Sigmoid colon (tissue), 7 donors: Measurements from ENCODE around the gene BMP10. TPM values are rescaled to one million over a fixed set of nuclear protein-coding genes. Genes with fewer than 3 reads are reported as not detected.

Experiments
- DNase-seq: peaks from one replicate; pipeline ENCODE4 v3.0.0-alpha.2; 2019
- H3K27ac ChIP-seq, 4 donors: fragments of 200-600 bp; sonication (generic); one replicate each; pipeline ENCODE4 v1.5.1; 2016 to 2019; ENCODE audit warnings: mild to moderate bottlenecking in 1 of 4
- H3K27me3 ChIP-seq, 3 donors: fragments of 200-600 bp; sonication (generic); one replicate each; pipeline ENCODE4 v1.5.1; 2019; ENCODE audit warnings: mild to moderate bottlenecking in 1 of 3
- H3K36me3 ChIP-seq, 4 donors: fragments of 200-600 bp; sonication (generic); one replicate each; pipeline ENCODE4 v1.5.1; 2016 to 2019
- H3K4me1 ChIP-seq, 4 donors: fragments of 200-600 bp; sonication (generic); one replicate each; pipeline ENCODE4 v1.5.1; 2017 to 2019
- H3K4me3 ChIP-seq, 4 donors: fragments of 200-600 bp; sonication (generic); one replicate each; pipeline ENCODE4 v1.5.1; 2017 to 2019; ENCODE audit warnings: mild to moderate bottlenecking in 2 of 4, moderate library complexity in 1 of 4
- H3K9me3 ChIP-seq, 4 donors: fragments of 200-600 bp in 3 of 4; sonication (generic) in 3 of 4; one replicate each; pipeline versions ENCODE4 v1.5.1 to v1.6.1; 2013 to 2019
- CTCF ChIP-seq, 4 experiments: fragments of 450-650 bp in 3 of 4; fragments of 200-600 bp in 1 of 4; IDR thresholded peaks; one replicate each; pipeline ENCODE4 v1.5.1; 2016 to 2019; ENCODE audit warnings: antibody characterized with exemption in 4 of 4, mild to moderate bottlenecking in 3 of 4, moderate library complexity in 2 of 4
- EP300 ChIP-seq, 4 donors: sonication (generic); formaldehyde crosslinking; IDR thresholded peaks; one replicate each; pipeline ENCODE4 v1.6.1; 2017; ENCODE audit warnings: antibody characterized with exemption in 4 of 4
- POLR2A ChIP-seq, 2 donors: fragments of 450-650 bp; IDR thresholded peaks; one replicate each; pipeline ENCODE4 v1.6.1; 2016; ENCODE audit warnings: antibody characterized with exemption in 2 of 2, mild to moderate bottlenecking in 2 of 2, moderate library complexity in 2 of 2
- POLR2AphosphoS5 ChIP-seq, 4 donors: sonication (generic); formaldehyde crosslinking; IDR thresholded peaks; one replicate each; pipeline ENCODE4 v1.6.1; 2017; ENCODE audit warnings: antibody characterized with exemption in 4 of 4
- WGBS, 2 donors: extraction: QIAGEN DNeasy Blood & Tissue Kit; methylation state at CpG; one replicate each; pipeline ENCODE4 v1.1.7; 2013; 5-methylcytosine and 5-hydroxymethylcytosine counted together
- intact Hi-C: fragments of 100-400 bp; cut with DNase I; formaldehyde crosslinking; loops from one replicate; pipeline ENCODE4 v1.15.1; 2023
- polyA plus RNA-seq, 3 donors: library from polyadenylated mRNA; stranded (reverse); fragments of 200-250 nt; gene quantifications; one replicate each; pipeline ENCODE4 v1.2.3, GENCODE V29; 2013
- total RNA-seq, 4 donors: library from RNA; depleted of rRNA; stranded (reverse); fragments of >200 nt; gene quantifications; one replicate each; pipeline ENCODE4 v1.1.0, GENCODE V29; 2016
- donor health status: healthy with polysubstance abuse.
- donor health status: Bipolar disorder and iron deficiency.
- donor health status: healthy.

BMP10 gene
- total and polyA plus RNA-seq, 7 donors, result not detected

DNA sequence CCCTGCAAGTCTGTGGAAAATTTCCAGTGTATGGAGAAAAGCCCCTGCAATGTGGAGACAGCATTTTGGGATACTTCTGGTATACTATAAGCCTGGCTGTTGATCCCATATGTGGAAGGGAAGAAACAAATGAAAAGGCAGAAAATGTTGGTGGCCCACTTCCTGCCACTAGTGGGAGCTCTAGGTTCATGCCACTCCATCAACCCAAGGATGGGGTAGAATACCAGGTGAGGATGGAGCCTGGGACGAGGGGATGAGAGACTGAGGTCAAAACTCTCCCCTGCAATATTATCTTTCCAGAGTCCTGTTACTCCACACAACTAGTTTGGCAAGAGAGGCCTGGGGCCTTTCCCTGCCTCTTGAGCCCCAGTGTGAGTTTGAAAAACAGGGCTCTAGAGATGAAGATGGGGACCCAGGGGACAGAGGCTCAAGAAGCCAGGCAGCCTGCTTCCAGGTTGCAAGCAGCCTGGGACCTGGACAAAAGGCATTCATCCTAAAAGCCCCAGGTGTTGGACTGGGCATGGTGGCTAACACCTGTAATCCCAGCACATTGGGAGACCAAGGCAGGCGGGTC lies 31.9 kb downstream of the BMP10 start:
- DNase-seq, result no peak
- Histone ChIP-seq H3K4me1 (no peaks in the 10 kb centered on the region), H3K9me3 (no peaks in the 10 kb centered on the region), H3K36me3 (no peaks in the 10 kb centered on the region), H3K27me3 (no peaks in the 10 kb centered on the region), H3K27ac (no peak overlapping the region), H3K4me3 (no peak overlapping the region)
- TF ChIP-seq CTCF (IDR thresholded peaks at IDR 0.05) (peak in 2 of 4 experiments; percentile 25 to 40), POLR2A (IDR thresholded peaks at IDR 0.05) (no peak), POLR2AphosphoS5 (IDR thresholded peaks at IDR 0.05) (no peak), EP300 (IDR thresholded peaks at IDR 0.05) (no peak)
- intact Hi-C loops, result loop anchor here (5.0 kb wide), 1 partner anchor 87 kb away; no protein-coding TSS in a partner anchor
- WGBS, 2 donors, result 89 to 94% methylated on average over 2 of the region's 2 CpGs

DNA sequence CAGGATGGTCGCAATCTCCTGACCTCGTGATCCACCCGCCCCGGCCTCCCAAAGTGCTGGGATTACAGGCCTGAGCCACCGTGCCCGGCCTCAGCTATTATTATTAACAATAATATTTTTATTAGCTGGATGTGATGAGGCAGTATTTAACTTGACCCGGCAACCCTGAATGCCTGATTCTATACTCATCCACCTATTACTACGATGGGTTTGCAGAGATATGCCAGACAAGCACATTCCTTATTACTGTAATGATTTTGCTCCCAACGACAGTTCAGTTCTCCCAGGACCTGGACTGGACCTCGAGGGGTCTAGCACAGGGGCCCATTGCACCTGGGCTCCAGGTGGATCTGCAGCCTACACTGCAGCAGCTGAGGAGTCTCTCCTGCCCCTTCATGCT lies 32.6 kb downstream of the BMP10 start:
- intact Hi-C loops, result loop anchor here (5.0 kb wide), 1 partner anchor 86 kb away; no protein-coding TSS in a partner anchor
- H3K4me3 ChIP-seq, result no peak overlapping the region
- no peaks in the 10 kb centered on the region for H3K27me3 ChIP-seq
- WGBS, 2 donors, result 91 to 95% methylated on average over 10 of the region's 10 CpGs
- no peak overlapping the region for H3K27ac ChIP-seq
- no peak for DNase-seq
- H3K9me3 ChIP-seq, result no peaks in the 10 kb centered on the region
- H3K4me1 ChIP-seq, result no peaks in the 10 kb centered on the region
- no peak for TF ChIP-seq EP300 (IDR thresholded peaks at IDR 0.05)
- TF ChIP-seq POLR2A (IDR thresholded peaks at IDR 0.05), result no peak
- TF ChIP-seq CTCF (IDR thresholded peaks at IDR 0.05), result no peak
- no peak for TF ChIP-seq POLR2AphosphoS5 (IDR thresholded peaks at IDR 0.05)
- H3K36me3 ChIP-seq, result no peaks in the 10 kb centered on the region

DNA sequence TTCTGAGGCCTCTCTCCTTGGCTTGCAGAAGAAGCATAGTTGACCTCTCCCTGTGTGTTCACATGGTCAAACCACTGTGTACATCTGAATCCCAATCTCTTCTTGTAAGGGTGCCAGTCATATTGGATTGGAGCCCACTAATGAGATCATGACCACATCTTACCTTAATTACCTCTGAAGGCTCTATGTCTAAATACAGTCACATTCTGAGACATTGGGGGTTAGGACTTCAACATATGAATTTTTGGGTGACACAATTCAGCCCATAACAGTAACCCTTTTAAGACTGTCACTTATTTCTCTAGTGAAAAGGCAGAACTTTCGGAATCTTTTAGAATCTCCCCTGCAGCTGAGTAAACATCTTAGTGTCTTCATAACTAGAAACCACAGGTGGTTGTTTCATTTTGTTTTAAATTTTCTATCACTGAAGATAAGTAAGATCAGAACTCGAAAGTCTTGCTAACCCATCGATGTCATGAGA lies 33.3 kb downstream of the BMP10 start:
- Histone ChIP-seq H3K4me3 (no peak overlapping the region), H3K36me3 (no peaks in the 10 kb centered on the region), H3K27ac (no peak overlapping the region), H3K9me3 (no peaks in the 10 kb centered on the region), H3K27me3 (no peaks in the 10 kb centered on the region), H3K4me1 (peaks cover 0 to under 1% (median 0%) of the 10 kb centered on the region in 4 donors)
- 54 to 73% methylated on average over 3 of the region's 3 CpGs for WGBS, 2 donors
- TF ChIP-seq POLR2AphosphoS5 (IDR thresholded peaks at IDR 0.05) (no peak), POLR2A (IDR thresholded peaks at IDR 0.05) (no peak), CTCF (IDR thresholded peaks at IDR 0.05) (no peak), EP300 (IDR thresholded peaks at IDR 0.05) (no peak)
- intact Hi-C loops, result loop anchor here (5.0 kb wide), 1 partner anchor 86 kb away; no protein-coding TSS in a partner anchor
- no peak for DNase-seq

GRCh38 chr2:68837164-68837860 lies 33.9 kb downstream of the BMP10 start:
- Histone ChIP-seq H3K27me3 (no peaks in the 10 kb centered on the region), H3K4me1 (peaks cover 0 to 6% (median 4%) of the 10 kb centered on the region in 4 donors), H3K9me3 (no peaks in the 10 kb centered on the region), H3K4me3 (no peak overlapping the region), H3K36me3 (no peaks in the 10 kb centered on the region), H3K27ac (no peak overlapping the region)
- intact Hi-C loops, result loop anchor here (5.0 kb wide), 1 partner anchor 85 kb away; no protein-coding TSS in a partner anchor
- 58 to 64% methylated on average over 15 of the region's 15 CpGs for WGBS, 2 donors
- DNase-seq, result no peak
- TF ChIP-seq CTCF (IDR thresholded peaks at IDR 0.05), result peak in 3 of 4 experiments; percentile 30 to 35 (median 30)
- no peak for TF ChIP-seq POLR2A (IDR thresholded peaks at IDR 0.05)
